ELR (cell line): Measurements from ENCODE around the gene DENND1A.
A peak's percentile ranks its signal among the peaks of the same experiment; 100 is the strongest.

Source experiments
- DNase-seq: peaks from one replicate; pipeline ENCODE4 v3.0.0-alpha.2; 2015; ENCODE audit warnings: low read depth

Gene DENND1A

DNA sequence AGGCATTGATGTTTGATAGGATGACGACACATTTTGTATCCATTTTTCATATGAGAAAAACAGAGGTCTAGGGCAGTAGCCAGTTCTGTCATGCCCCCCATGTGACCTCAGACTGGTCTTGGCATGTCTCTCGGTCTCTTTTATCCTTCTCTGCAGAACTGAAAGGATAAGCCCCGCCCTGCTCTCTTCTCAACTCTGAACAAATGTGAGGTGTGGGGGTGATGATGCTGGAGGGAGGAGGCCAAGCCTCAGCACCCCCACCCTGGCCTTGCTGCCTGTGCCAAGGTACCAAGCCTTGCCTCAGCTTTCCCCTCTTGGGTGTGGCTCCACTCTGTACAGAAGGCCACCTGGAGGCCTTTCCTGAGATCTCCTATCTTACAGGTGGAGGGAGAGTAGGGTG is 593.5 kb downstream of the DENND1A start:
- DNase-seq: no peak

DNA sequence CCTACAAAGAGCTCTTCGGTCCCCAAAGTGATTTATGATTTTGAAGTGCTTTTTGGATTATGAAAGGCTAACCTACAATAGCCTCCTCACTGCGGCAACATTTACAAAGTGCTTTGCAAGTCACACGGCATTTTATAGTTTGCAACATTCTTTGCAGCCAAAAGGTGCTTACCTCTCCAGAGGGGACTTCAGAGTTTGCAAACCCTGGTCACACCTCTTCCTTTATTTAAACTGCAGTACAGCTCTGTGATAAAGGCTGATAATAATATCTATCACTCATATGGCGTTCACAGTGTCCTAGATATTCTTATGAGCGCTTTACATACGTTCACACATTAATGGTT is 594.0 kb downstream of the DENND1A start:
- no peak for DNase-seq

DNA sequence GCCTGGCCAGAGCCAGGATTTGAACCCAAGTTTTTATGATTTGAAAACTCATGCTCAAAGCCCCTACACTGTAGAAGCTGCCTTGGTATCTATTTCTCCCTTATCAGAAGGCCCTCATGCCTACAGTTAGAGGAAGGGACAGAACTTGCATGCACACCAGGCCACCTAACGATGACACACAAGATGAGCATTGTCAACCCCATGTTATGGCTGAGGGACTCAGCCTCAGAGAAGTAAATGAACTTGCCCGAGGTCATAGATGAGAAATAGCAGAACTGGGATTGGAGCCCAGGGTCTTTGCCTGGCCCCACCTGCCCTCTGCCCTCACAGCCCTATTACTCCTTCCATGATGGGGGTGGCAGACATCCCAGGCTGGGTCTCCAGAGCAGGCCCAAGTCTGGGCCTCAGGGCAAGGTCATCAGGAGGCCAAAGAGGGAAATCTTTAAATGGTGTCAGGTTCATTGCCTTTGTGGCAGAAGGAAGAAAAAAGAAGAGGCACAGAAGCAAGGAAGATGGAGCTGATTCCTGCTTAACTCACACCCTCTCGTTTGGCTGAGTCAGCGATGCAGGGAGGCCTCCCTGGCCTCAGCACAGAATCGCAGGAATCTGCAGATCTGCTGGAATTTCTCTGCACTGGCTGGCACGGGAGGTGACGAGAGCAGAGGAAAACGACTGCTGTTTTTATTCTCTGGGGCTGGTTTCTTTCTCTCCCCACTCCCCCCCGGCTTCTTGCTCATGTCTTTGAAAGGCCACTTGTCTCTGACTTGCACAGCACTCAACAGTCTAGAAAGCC is 594.5 kb downstream of the DENND1A start:
- peak; percentile 52 for DNase-seq

DNA sequence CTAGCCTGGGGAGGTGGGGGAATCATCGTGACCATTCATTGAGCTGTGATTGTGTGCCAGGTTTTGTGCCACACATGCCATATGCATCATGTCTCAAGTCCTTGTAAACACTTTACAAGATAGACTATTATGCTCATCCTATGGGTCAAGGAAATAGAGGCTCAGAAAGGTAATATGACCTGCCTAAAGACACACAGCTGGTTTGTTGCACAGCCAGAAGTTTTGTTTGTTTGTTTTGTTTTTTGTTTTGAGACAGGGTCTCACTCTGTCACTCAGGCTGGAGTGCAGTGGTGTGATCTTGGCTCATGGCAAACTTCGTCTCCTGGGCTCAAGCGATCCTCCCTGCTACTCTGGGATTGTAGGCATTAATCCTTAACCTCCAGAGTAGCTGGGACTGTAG is 595.3 kb downstream of the DENND1A start:
- no peak for DNase-seq

DNA sequence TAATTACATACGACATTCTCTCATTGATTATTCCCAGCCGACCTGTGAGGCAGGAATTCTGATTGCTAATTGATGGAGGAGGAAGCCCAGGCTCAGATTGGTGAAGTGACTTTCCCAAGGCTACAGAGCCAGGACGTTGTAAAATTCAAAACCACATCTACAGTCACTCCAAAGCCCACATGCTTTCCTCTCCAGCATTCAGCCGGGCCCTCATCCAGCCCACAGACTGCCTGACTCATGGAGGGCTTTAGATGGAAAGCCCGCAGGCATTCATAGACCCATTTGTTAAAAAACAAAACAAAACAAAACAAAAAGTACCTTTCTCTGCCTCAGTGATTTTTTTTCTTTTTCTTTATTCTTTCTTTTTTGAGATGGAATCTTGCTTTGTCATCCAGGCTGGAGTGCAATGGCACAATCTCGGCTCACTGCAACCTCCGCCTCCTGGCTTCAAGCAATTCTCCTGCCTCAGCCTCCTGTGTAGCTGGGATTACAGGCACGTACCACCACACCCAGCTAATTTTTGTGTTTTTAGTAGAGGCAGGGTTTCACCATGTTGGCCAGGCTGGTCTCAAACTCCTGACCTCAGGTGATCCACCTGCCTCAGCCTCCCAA is 596.8 kb downstream of the DENND1A start:
- DNase-seq: peak; percentile 76

DNA sequence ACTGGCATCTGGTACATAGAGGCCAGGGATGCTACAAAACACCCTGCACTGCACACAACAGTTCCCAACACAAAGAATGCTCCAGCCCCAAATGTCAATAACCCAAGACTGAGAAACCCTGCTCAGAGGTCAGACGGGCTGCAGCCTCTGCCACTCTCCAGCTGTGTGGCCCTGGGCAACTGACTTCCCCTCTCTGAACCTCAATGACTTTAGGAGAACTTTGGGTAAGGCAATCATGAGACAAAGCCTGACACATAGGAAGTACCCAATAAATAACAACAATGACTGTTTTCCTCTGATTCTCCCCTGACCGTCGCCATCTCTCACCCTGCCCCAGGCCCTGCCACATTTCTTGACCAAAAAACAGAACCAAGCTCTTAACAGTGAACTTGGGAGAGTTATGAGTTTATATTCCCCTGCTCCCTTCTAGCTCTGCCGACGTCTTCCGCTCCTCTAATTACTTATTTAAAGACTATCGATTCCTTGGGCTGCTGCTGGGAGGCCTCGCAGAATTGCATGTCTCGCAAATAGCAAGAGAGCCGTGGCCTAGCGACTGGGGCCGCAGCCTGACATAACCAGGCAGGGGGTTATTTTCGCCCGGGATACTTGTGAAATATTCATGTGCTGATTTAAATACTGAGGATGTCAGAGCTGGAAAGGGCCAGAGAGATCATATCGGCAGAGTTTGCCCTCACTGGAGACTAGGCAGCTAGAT is 598.4 kb downstream of the DENND1A start:
- DNase-seq: no peak
